HG02798 (cell line): ENCODE measurements around the gene CHML.
A peak's percentile ranks its signal among the peaks of the same experiment; 100 is the strongest.

Experiments used
- ATAC-seq: cut with Tn5 transposase; IDR thresholded peaks from one replicate; pipeline ENCODE4 v1.9.1; 2021; ENCODE audit warnings: mild to moderate bottlenecking; ENCODE audit not compliant: unreplicated experiment, poor library complexity

Gene CHML

GRCh38 chr1:241627453-241628259, 12.5 kb downstream of the CHML start:
- ATAC-seq, result peak; percentile 81

- ATAC-seq, result no peak
Observed at GRCh38 chr1:241624935-241625334, 15.2 kb downstream of the CHML start.

GRCh38 chr1:241622669-241623068, 17.5 kb downstream of the CHML start:
- ATAC-seq, result no peak

DNA sequence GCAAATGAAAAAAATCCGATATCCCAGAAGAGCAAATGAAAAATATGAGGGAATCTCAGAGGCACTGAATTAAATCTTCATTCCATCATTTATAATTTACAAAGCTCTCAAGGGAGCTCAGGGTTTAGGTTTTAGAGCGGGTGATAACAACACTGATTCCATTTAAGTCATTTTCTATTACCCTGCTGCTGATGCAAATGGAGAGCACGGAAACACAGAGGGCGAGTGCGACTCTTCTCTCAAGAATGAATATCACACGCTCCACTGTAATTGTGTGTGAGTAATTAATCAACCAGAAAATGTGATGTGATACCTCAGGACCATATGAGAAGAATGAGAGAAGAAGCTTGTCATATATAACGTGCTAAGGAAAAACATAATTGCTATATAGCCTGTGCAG, 22.7 kb downstream of the CHML start:
- ATAC-seq, result no peak

GRCh38 chr1:241615043-241615974, 24.9 kb downstream of the CHML start:
- no peak for ATAC-seq

- no peak for ATAC-seq
Observed at GRCh38 chr1:241614572-241614971, 25.6 kb downstream of the CHML start.

DNA sequence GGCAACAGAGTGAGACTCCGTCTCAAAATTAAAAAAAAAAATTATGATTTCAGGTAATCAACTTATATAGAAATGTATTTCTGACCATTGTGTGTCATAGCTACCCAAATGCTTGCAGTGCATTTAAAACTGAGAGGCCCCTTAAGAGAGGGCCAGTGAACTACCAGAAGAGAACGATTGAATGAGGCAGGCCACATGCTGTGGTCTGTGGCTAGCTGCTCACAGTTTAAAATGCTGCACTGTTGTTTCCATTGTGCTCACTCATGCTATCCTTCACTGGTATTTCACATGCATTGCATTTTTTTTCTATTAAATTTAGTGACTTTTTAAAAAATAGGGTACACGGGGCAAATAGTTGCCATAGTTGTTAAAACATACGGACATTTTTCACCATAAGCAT, 26.0 kb downstream of the CHML start:
- no peak for ATAC-seq

DNA sequence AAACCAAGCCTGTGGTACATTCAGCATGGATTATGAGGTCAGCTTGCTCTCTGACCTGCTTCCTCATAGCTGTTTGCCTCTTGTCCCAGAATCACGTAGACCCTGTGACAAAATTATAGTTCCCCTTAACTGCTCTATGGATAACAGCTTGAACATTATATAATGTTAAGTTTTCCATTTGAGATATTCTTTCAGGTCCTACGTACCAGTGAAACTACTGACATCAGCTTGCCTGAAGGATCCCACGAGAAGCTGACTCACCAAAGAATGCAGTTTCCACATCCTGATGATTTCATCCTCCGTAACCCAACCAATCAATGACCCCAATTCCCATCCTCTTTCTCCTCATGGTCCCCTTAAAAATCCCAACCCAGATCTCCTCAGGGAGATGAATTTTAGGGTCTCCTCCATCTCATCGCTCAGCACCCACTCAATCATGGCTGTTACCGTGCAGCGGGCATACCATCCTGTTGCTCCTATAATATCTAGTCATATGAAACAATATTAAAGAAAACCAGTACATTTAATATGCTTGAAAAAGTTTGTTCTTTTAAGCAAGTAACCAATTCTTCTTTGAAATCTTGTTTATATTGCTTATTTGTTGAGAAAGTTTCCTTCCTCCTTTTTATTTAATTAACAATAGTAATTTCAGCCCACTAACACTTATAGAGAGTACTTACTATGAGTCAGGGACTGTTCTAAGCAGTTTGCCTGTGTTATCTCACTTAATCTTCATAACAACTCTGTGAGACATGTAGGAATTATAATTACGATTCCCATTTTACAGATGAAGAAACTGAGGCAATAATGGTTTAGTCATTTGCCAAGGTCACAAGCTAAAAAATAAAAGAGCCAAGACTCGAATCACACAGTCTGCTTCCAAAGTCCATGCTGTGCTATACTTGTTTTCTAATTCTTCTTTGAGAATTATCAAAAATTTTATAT, 27.4 kb downstream of the CHML start:
- ATAC-seq, result no peak

- no peak for ATAC-seq
Observed at GRCh38 chr1:241611736-241612135, 28.4 kb downstream of the CHML start.

GRCh38 chr1:241611063-241611462, 29.1 kb downstream of the CHML start:
- peak; percentile 90 for ATAC-seq

GRCh38 chr1:241610056-241610815, 29.9 kb downstream of the CHML start:
- ATAC-seq, result no peak

- ATAC-seq, result peak; percentile 28
Observed at GRCh38 chr1:241608379-241609033, 31.7 kb downstream of the CHML start.

DNA sequence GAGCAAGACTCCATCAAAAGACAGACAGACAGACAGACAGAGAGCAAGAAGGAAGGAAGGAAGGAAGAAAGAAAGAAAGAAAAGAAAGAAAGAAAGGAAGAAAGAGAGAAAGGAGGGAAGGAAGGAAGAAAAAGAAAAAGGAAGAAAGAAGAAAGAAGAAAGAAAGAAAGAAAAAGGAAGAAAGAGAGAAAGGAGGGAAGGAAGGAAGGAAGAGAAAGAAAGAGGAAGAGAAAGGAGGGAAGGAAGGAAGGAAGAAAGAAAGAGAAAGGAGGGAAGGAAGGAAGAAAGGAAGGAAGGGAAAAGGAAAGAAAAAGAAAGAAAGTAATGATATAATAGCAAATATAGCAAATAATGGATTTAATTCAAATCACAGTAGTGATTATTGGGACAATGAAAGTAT, 32.7 kb downstream of the CHML start:
- no peak for ATAC-seq

DNA sequence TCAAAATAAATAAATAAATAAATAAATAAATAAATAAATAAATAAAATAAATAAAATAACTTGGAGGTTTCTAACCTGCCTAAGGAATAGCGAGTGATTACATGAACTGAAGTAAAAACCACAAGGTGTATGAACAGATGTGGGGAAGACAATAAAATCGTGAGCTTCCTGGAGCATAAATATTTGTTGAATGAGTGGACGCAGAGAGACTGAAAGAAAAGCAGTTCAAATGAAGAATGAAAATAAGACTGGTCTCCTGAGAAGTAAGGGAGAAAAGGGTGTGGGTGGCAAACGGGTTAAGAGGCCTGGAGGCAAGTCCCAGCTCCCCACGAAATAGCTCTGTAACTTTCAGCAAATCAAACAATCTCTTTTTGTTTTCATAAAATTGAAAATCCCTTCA, 33.6 kb downstream of the CHML start:
- no peak for ATAC-seq

DNA sequence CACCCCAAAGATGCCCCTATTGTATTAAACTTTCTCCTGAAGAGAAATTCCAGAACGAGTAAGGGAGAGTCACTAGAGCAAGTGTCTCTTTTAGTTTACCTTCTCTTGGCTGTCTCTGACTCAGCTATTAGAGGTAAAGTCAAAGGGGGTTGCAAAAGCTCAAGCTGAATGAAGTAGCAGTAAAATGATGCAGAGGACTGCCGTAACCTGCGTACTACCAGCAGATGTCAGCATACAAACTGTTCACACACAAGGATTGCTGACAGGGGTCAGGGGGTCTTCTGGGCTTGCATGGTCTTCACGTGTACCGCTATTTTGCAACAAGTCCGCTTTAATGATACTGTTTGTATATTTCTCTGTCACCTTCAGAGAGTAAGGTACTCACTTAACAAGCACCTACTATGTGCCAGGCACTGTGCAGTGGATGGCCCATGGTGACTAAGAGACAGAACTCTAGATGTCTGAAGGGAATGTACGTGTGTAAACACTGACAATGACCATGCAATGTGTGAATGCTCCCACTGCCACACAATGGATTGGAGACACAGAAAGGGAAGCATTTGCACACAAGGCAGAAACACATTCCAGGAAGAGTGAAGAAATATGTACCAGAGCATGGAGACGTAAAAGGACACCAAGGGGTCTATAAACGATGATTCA, 34.9 kb downstream of the CHML start:
- no peak for ATAC-seq

DNA sequence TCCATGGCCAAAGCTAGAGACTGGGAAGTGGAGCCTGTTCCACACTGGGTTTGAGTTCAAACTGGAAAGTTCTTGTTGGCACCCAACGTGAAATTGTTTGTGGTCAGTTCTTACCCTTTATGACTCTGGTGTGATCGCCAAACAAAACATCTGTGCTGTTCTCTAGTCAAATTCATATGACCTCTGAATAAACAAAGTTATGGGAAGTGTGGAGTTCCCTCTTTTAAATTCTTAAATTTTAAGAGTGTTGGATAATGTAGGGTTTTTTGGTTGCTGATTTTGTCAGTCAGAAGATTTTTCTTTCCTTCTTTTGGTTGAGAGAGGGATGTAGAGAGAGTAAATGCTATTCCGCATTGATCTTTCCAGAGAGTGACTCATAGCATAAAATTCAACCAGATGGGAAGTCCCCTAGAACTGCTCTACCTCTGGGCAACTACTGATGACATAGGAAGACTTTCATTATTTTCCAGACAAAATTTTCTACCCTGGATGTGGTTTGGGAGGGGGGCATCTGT, 36.4 kb downstream of the CHML start:
- ATAC-seq, result no peak

DNA sequence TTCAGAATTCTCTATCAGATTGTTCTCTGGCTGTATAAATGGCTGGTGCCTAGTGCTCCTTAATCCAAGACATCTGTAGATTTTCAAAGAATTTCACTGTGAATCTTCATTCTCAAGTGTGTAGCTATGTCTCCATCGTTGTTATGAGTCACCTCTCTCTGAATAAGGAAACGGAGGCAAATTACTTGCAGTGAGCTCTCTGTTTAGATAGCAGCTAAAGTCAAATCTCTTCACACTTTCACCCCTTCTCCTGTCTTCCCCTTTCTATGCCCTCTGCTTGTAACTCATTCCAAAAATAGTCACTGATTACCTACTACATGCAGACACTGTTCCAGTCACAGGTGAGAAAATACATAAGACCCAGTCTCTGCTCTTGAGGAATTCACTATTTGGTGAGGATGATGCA, 39.7 kb downstream of the CHML start:
- peak; percentile 86 for ATAC-seq

GRCh38 chr1:241598249-241598648, 41.9 kb downstream of the CHML start:
- no peak for ATAC-seq
